GM19372 (cell line): ENCODE measurements around the gene SPHK2.

Experiments used
- ATAC-seq: cut with Tn5 transposase; IDR thresholded peaks from one replicate; pipeline ENCODE4 v1.9.1; 2021; ENCODE audit warnings: mild to moderate bottlenecking, low read depth, moderate library complexity; ENCODE audit not compliant: unreplicated experiment

The SPHK2 gene

GRCh38 chr19:48603449-48603848, 15.9 kb upstream of the SPHK2 start:
- ATAC-seq: no peak

GRCh38 chr19:48603850-48604249, 15.5 kb upstream of the SPHK2 start:
- no peak for ATAC-seq

- ATAC-seq: no peak
These were observed 12.6 kb upstream of the SPHK2 start, which contains the start of gene SPACA4 for GRCh38 chr19:48606463-48607358. Gene SPACA4, plus strand, starts transcription at chr19:48606742. Its CDS starts 237 bp downstream, at chr19:48606979.

DNA sequence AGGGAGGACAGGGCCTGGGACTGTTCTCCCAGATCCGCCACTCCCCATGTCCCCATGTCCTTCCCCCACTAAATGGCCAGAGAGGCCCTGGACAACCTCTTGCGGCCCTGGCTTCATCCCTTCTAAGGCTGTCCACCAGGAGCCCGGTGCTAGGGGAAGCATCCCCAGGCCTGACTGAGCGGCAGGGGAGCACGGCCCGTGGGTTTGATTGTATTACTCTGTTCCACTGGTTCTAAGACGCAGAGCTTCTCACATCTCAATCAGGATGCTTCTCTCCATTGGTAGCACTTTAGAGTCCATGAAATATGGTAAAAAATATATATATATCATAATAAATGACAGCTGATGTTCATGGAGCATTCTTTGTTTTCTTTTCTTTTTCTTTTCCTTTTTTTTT, 11.9 kb upstream of the SPHK2 start:
- no peak for ATAC-seq

- ATAC-seq: no peak
These were observed 10.5 kb upstream of the SPHK2 start for GRCh38 chr19:48608798-48609263.

DNA sequence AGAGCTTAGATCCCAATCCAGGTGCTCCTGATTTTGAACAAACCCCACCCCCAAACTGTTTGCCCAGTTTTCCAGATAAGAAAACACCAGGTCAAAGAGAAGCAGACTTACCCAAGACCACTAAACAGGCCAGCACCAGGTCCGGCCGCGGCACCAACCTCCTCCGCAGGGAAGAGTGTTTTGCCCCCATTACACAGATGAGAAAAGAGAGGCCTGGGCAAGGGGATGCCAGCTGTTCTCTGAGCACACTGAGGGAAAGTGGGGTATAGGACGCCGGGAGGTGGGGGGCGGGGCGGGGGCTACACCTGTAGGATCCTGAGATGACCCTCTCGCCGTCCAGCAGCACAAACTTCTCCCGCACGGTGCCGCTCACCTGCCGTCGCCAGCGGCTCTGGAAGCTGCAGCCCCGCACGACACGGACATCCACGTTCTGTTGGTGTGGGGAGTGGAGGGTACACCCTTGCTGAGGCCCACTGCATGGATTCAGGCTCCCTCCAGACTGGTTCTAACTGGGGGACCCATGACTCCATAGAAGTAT, 9.7 kb upstream of the SPHK2 start:
- no peak for ATAC-seq

DNA sequence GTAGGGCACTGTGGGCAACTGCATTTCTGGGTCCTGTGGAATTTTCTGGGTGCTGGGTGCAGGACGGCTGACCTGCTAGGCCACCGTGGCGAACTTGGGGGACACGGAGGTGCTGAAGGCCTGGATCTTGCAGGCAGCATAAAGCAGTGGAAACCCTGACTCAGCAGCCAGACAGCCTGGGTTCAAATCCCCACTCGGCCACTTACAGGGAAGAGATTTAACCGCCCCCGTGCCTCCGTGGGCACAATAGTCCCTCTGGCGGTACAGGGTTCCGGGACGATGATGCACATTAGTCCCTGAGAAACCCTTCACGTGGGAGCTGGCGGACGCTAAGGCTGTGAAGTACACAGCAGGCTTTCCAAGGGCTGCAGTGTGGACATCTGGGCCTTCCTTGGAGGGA, 7.4 kb upstream of the SPHK2 start:
- no peak for ATAC-seq

- ATAC-seq: no peak
These were observed 6.1 kb upstream of the SPHK2 start for GRCh38 chr19:48613024-48613851.

DNA sequence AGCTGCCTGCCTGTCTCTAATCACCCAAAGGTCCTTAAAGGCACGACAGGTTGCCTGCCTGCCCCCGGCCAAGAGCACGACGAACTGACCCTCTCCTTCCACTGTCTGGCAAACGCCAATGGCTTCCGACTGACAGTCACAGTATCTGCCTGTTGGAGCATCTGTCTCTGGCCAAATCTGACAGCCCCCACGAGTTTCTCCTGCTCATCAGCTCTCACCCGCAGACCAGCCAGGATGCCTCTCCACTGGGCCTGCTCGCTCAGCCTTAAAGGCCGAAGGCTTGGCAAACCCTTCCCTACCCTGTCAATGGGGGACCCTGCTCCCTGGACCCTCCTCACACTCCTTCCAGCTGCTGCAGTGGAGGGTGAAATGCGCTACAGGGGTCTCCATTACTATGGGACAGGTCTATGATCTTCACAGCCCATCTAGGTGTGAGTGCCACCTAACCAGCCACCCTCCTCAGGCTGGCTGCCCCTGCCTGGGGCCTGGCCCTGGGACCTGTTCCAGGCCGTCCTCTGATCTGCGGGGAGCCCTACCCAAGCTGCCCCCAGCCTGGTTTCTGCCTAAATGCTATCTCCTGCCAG, 5.4 kb upstream of the SPHK2 start:
- no peak for ATAC-seq

- ATAC-seq: no peak
These were observed 4.7 kb upstream of the SPHK2 start, which contains the start of gene FAM83E for GRCh38 chr19:48614436-48615230. Gene FAM83E, minus strand, starts transcription at chr19:48615076. Its CDS starts 1,704 bp downstream, at chr19:48613372.

DNA sequence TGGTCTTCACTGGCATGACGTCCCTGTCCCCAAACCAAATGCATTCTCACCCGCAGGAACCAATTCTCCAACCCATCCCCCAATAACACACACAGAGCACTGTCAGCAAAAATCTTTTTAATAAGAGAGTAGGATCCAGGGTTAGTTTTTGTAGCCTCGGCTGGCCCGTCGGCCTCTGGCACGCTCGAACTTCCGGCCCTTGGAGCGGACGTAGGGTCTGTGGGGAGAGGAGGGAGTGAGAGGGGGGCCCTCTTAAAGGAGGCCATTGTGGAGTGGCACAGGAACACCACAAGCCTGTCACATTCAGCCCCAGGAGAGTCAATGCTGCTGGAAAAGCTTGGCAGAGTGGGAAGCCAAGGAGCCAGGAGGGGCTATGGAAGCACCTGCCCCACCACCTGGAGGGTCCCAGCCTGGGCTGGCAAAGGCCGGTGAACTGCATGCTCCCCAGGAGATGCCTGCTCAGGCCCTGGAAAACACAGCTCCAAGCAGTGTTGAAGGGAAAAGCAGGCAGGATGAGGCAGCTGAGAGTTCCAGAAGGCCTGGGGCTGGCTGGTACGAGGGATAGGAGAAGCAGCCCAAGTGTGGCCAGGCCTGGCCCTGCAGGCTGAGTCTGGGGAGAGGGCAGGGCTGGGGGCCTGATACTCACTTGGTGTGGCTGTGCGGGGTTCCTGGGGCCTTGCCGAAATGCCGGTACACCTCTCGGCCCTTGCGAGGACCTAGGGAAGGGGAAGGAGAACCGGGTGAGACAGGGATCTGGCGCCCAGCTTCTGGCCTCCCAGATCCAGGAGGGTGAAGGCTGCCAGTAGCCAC, 3.9 kb upstream of the SPHK2 start:
- no peak for ATAC-seq

DNA sequence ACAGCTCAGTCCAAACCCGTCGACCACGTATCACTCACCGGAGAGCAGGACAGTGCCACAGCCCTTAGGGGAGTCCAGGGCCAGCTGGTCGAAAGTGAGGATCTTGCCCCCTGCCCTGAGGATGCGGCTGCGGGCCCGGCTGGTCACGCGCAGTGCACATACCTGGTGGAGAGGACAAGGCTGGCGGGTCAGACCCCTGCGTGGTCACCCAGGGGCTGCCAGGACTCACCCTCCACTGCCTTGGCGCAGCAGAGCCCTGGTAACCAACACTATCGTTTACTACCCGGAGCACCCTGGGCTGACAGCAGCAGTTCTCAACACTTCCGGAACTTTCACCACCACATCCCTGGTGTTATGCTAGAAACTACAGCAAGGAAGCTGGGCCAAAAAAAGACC, 3.3 kb upstream of the SPHK2 start:
- ATAC-seq: no peak

DNA sequence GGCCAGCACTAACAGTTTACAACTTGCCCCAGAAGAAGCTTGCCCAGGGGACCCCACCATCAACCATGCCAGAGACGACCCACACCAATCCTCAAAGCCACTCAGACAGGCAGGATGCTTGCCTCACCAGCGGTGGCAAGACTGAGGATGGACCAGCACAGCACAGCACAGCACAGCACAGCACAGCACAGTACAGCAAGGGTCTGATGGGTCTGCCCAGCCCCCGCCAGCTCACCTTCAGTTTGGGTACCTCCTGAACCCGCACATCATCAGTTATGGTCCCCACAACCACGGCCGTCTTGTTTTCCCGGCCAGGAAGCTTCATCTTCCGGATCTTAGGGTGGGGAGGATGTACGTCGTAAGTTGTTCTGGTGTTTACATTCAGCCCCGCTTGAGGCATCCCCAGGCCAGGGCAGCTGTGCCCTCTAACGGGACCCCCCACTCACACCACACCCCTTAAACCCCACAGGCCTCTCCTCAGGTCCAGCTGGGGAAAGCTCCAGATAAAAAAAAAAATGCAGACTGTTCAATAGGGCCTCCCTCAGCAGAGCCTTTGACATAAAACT, 2.7 kb upstream of the SPHK2 start:
- ATAC-seq: no peak

- no peak for ATAC-seq
These were observed 2.0 kb upstream of the SPHK2 start for GRCh38 chr19:48617146-48617937.

GRCh38 chr19:48618278-48618915, 909 bp upstream of the SPHK2 start:
- no peak for ATAC-seq

DNA sequence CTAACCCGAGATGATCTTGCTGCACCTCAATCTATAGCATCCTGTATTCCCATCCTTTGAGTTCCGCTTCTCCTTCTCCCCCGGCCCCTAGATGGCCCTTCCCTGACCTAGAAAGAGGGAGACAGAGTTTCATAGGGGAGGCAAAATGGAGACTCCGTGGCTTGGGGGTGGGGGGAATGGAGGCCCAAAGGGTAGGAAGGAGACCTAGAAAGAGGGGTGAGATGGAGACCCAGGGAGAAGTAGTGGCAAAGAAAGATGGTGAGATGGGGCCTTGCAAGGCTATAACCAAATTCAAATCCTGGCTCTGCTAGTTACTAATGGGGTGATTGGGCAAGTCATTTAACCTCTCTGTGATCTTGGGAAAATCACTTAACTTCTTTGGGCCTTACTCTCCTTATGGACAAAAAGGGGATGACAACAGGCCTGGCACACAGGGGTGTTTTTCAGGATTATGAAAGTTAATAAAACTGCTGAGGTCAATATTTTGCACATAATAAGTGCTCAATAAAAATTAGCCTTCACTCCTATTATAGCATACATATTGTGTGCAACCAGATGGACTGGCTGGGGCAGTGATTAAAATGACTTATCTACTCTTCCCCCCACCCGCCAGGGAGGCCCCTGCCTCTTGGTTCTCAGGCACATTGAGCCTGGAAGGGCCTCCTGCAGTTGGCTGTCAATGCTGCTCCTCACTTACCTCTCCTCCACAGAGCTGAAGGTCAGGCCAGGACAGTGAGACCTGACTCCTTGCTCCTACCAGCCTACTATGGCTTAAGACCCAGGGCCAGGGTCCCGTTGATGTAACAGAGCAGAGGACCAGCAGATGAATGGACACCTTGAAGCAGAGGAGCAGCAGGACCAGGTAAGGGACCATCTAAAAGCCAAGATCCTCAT, 633 bp downstream of the SPHK2 start:
- ATAC-seq: no peak
